ENCODE data around the gene DPEP3. TPM values are rescaled to one million over a fixed set of nuclear protein-coding genes. Genes with fewer than 3 reads are reported as not detected.

DPEP3 gene
- total and polyA plus RNA-seq, 10 of the 15 experiments (the other 5 are each of a cell fraction or from before 2014, with no cell fraction given): not detected

GRCh38 chr16:67933805-67934204 is 46.5 kb downstream of the DPEP3 start:
- H3K36me3 ChIP-seq (ENCODE audit: control insufficient read depth in 2 of 2, insufficient read depth in 2 of 2, low read length in 1 of 2): peaks cover 21 to 30% of the 10 kb centered on the region in 2 experiments
- in situ Hi-C loops (cut with MboI): no loop called here
- RAD21 ChIA-PET (ENCODE audit: unreplicated experiment): no interaction called here

DNA sequence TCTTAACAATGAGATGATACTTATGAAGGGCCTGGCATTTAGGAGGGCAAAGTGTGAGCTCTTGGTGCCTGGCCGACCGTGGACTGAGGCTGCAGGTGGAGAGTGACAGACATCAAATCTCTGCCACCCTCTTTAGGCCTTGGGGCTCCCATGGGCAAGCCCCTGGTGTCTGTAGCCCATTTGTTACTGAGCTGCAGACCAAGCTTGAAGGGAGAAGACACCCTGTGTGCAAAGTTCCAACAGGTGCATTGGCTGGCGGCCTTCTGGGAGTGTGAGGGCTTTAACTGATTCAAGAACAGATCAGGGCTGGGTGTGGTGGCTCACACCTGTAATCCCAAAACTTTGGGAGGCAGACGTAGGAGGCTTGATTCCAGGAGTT is 47.8 kb downstream of the DPEP3 start:
- FAIRE-seq (no peak), DNase-seq (ENCODE audit: low read depth, low spot score) (no peak), ATAC-seq (no peak)
- ChIA-PET SMC1A (ENCODE audit: uncharacterized antibody, unreplicated experiment) (no interaction called here), RAD21 (ENCODE audit: unreplicated experiment) (no interaction called here), CTCF (interaction anchor here (1.0 to 2.4 kb wide), 2 partner anchors 116 to 260 kb away, joined by 3 to 10 read pairs; no protein-coding TSS in a partner anchor), POLR2A (interaction anchor here (0.6 kb wide), 1 partner anchor 232 kb away, joined by 7 read pairs; no protein-coding TSS in a partner anchor)
- no peak overlapping the region for H3K9ac ChIP-seq (ENCODE audit: control insufficient read depth, insufficient read depth, low read length)
- peaks cover 5% of the 10 kb centered on the region for H3K4me1 ChIP-seq (ENCODE audit: control insufficient read depth, insufficient read depth, low read length)
- TF ChIP-seq STAT3 (IDR thresholded peaks at IDR 0.05; ENCODE audit: low read depth, low read length) (no peak), FOXK2 (IDR thresholded peaks at IDR 0.05) (no peak), REST (IDR thresholded peaks at IDR 0.05; ENCODE audit: low read depth, low read length) (no peak), MLLT1 (IDR thresholded peaks at IDR 0.05) (no peak), POU2F2 (IDR thresholded peaks at IDR 0.05; ENCODE audit: borderline replicate concordance, low read depth, low read length) (no peak), ATF7 (IDR thresholded peaks at IDR 0.05; ENCODE audit: low read depth) (no peak), RUNX3 (IDR thresholded peaks at IDR 0.05; ENCODE audit: low read length) (no peak)
- TF ChIP-seq, protein P1, sequence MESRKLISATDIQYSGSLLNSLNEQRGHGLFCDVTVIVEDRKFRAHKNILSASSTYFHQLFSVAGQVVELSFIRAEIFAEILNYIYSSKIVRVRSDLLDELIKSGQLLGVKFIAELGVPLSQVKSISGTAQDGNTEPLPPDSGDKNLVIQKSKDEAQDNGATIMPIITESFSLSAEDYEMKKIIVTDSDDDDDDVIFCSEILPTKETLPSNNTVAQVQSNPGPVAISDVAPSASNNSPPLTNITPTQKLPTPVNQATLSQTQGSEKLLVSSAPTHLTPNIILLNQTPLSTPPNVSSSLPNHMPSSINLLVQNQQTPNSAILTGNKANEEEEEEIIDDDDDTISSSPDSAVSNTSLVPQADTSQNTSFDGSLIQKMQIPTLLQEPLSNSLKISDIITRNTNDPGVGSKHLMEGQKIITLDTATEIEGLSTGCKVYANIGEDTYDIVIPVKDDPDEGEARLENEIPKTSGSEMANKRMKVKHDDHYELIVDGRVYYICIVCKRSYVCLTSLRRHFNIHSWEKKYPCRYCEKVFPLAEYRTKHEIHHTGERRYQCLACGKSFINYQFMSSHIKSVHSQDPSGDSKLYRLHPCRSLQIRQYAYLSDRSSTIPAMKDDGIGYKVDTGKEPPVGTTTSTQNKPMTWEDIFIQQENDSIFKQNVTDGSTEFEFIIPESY (IDR thresholded peaks at IDR 0.05): no peak
- H3K79me2 ChIP-seq (ENCODE audit: control insufficient read depth, insufficient read depth, low read length): peaks cover 28% of the 10 kb centered on the region
- no peaks in the 10 kb centered on the region for H4K20me1 ChIP-seq (ENCODE audit: control insufficient read depth, insufficient read depth)
- no TSS peak for BruUV-seq (replicated peaks)
- H3K9me3 ChIP-seq (replicated peaks; ENCODE audit: control insufficient read depth, insufficient read depth, low read length): no peaks in the 10 kb centered on the region
- intact Hi-C loops (cut with micrococcal nuclease; ENCODE audit: unreplicated experiment) (no loop called here), in situ Hi-C loops (cut with MboI) (no loop called here)
- H3K27me3 ChIP-seq (replicated peaks in 1 of 2; ENCODE audit: control insufficient read depth in 2 of 2, insufficient read depth in 2 of 2, low read length in 1 of 2): no peaks in the 10 kb centered on the region
- WGBS (ENCODE audit: insufficient coverage, insufficient replicate concordance, low lambda C conversion rate, missing lambda C conversion rate): 96% methylated on average over 4 of the region's 4 CpGs
- H3K4me2 ChIP-seq (ENCODE audit: control insufficient read depth, insufficient read depth): no peak overlapping the region
- peaks cover 21 to 36% of the 10 kb centered on the region in 2 experiments for H3K36me3 ChIP-seq (ENCODE audit: control insufficient read depth in 2 of 2, insufficient read depth in 2 of 2, low read length in 1 of 2)
- no peak overlapping the region for H3K4me3 ChIP-seq
- H3K27ac ChIP-seq (ENCODE audit: control insufficient read depth, insufficient read depth): no peak overlapping the region
- no peak overlapping the region for H2AFZ ChIP-seq (ENCODE audit: control insufficient read depth, low read depth, low read length)

More at GRCh38 chr16:67933805-67934204, 46.5 kb downstream of the DPEP3 start:
- no peak overlapping the region for H2AFZ ChIP-seq (ENCODE audit: control insufficient read depth, low read depth, low read length)
- H3K9me3 ChIP-seq (replicated peaks; ENCODE audit: control insufficient read depth, insufficient read depth, low read length): no peaks in the 10 kb centered on the region
- H3K4me2 ChIP-seq (ENCODE audit: control insufficient read depth, insufficient read depth): no peak overlapping the region
- TF ChIP-seq POLR2A (IDR thresholded peaks at IDR 0.05; ENCODE audit: low read depth, low read length) (peak; percentile 72), POLR2AphosphoS5 (IDR thresholded peaks at IDR 0.05; ENCODE audit: low read length) (peak; percentile 29; the same call in 1 of the 2 replicates), PML (IDR thresholded peaks at IDR 0.05; ENCODE audit: low read length) (0 out of 2 replicates have a peak, but pooled peaks have one; percentile 9), ASH2L (IDR thresholded peaks at IDR 0.05; ENCODE audit: borderline replicate concordance, low read depth) (no peak)
- H3K9ac ChIP-seq (ENCODE audit: control insufficient read depth, insufficient read depth, low read length): no peak overlapping the region
- H3K4me3 ChIP-seq: no peak overlapping the region
- no peaks in the 10 kb centered on the region for H4K20me1 ChIP-seq (ENCODE audit: control insufficient read depth, insufficient read depth)
- H3K27me3 ChIP-seq (replicated peaks in 1 of 2; ENCODE audit: control insufficient read depth in 2 of 2, insufficient read depth in 2 of 2, low read length in 1 of 2): no peaks in the 10 kb centered on the region
- POLR2A ChIA-PET: interaction anchor here (1.4 kb wide), 1 partner anchor 37 kb away, joined by 4 read pairs; no protein-coding TSS in a partner anchor
- SMC1A ChIA-PET (ENCODE audit: uncharacterized antibody, unreplicated experiment): interaction anchor here (1.2 kb wide), 1 partner anchor 101 kb away, joined by 3 read pairs; no protein-coding TSS in a partner anchor
- 98% methylated on average over 7 of the region's 7 CpGs for WGBS (ENCODE audit: insufficient coverage, insufficient replicate concordance, low lambda C conversion rate, missing lambda C conversion rate)
- FAIRE-seq (no peak), DNase-seq (ENCODE audit: low read depth, low spot score) (no peak), ATAC-seq (no peak)
- BruUV-seq (replicated peaks): no TSS peak
- H3K4me1 ChIP-seq (ENCODE audit: control insufficient read depth, insufficient read depth, low read length): peaks cover 5% of the 10 kb centered on the region
- CTCF ChIA-PET: interaction anchor here (1.3 to 3.5 kb wide), 4 partner anchors 50 to 266 kb away, joined by 3 to 15 read pairs (median 8); partner anchors contain the start of gene NRN1L
- H3K27ac ChIP-seq (ENCODE audit: control insufficient read depth, insufficient read depth): no peak overlapping the region
- intact Hi-C loops (cut with micrococcal nuclease; ENCODE audit: unreplicated experiment): no loop called here
- peaks cover 31% of the 10 kb centered on the region for H3K79me2 ChIP-seq (ENCODE audit: control insufficient read depth, insufficient read depth, low read length)

All from GM12878 (cell line).